ENCODE measurements around the gene FLT3. TPM values are rescaled to one million over a fixed set of nuclear protein-coding genes. Genes with fewer than 3 reads are reported as not detected.

Gene FLT3
- total and polyA plus RNA-seq, 9 of the 15 experiments (the other 6 are each of a cell fraction or from before 2014, with no cell fraction given) = not detected

DNA sequence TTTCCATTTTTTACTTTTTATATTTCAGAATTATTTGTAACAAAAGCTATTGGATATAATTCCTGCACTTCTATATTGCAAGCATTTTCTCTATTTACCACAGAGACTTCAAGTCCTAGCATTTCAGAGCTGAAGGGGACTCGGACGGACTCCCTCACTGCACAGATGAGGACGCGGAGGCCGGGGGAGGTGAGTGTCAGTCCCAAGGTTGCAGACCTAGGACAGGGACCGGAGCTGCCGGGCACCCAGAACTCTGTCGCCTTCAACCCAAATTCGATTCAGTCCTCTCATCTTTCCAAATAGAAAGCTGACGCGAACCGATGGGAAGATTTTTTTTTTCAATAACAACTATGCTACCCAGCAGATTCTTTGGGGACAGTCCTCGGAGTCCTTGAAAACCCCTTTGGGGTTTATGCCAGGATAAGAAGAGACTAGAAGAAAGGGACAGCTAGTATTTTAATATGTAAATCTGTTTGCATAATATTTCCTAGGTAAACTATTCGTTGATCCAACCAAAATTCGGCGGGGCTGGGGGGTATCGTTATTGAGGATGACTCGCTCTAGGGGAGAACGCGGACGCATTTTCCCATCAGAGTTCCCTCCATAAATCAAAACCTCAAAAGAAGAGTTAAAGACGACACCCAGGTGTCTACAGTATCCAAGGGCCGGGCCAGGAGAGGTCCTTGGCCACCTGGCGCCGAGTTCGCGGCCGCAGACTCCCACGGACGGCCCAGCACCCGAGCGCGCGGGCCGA lies 803 bp downstream of the FLT3 start:
- Histone ChIP-seq H3K79me2 (ENCODE audit: control insufficient read depth, insufficient read depth, low read length) (no peaks in the 10 kb centered on the region), H4K20me1 (replicated peaks; ENCODE audit: control insufficient read depth, insufficient read depth, low read length) (no peaks in the 10 kb centered on the region), H3K4me3 (no peak overlapping the region), H3K4me2 (ENCODE audit: insufficient read depth, low read length) (no peak overlapping the region), H3K9me3 (replicated peaks; ENCODE audit: control insufficient read depth, insufficient read depth, low read depth, low read length) (no peaks in the 10 kb centered on the region), H3K27ac (ENCODE audit: extremely low read depth, low read depth, low read length) (no peak overlapping the region), H3K27me3 (ENCODE audit: control insufficient read depth in 2 of 2, insufficient read depth in 2 of 2, low read length in 2 of 2) (peaks cover 21 to 24% of the 10 kb centered on the region in 2 experiments), H3K4me1 (replicated peaks in 1 of 2; ENCODE audit: control insufficient read depth in 2 of 2, insufficient read depth in 2 of 2, low read length in 2 of 2) (peaks cover 0 to 11% of the 10 kb centered on the region in 2 experiments; a peak in 2 of 5 replicates), H3K36me3 (ENCODE audit: control insufficient read depth, insufficient read depth, low read length) (no peaks in the 10 kb centered on the region), H2AFZ (ENCODE audit: low read depth, low read length) (no peak overlapping the region), H3K9ac (ENCODE audit: insufficient read depth in 1 of 2, low read depth in 2 of 2, low read length in 2 of 2) (no peak overlapping the region), H3K9me1 (ENCODE audit: control insufficient read depth, insufficient read depth, low read length) (no peaks in the 10 kb centered on the region)
- ChIA-PET CTCF (ENCODE audit: low intra/inter-chr PET ratio) (no interaction called here), POLR2A (no interaction called here)
- no TSS peak for BruUV-seq (replicated peaks)
- FAIRE-seq (no peak), ATAC-seq (no peak), DNase-seq (ENCODE audit: extremely low read depth in 1 of 4, low spot score in 3 of 4) (no peak)
- 15% methylated on average over 16 of the region's 35 CpGs for WGBS (ENCODE audit: insufficient coverage, low coverage, missing lambda C conversion rate)
- no peak for TF ChIP-seq TAL1 (IDR thresholded peaks at IDR 0.05)
- TF ChIP-seq CBX2 (IDR thresholded peaks at IDR 0.05; ENCODE audit: insufficient read depth, low read length, poor library complexity, severe bottlenecking) = peak; percentile 78
- intact Hi-C loops (cut with micrococcal nuclease) = no loop called here
- in situ Hi-C loops (cut with MboI) = no loop called here

GRCh38 chr13:28097503-28097902 lies 2.9 kb downstream of the FLT3 start:
- CTCF ChIA-PET (ENCODE audit: low intra/inter-chr PET ratio) = no interaction called here
- no TSS peak for BruUV-seq (replicated peaks)
- no peak for TF ChIP-seq CBX3 (IDR thresholded peaks at IDR 0.05; ENCODE audit: borderline replicate concordance in 1 of 2, low read length in 2 of 2)
- TF ChIP-seq SOX6 (IDR thresholded peaks at IDR 0.05) = no peak
- TF ChIP-seq, protein P1, sequence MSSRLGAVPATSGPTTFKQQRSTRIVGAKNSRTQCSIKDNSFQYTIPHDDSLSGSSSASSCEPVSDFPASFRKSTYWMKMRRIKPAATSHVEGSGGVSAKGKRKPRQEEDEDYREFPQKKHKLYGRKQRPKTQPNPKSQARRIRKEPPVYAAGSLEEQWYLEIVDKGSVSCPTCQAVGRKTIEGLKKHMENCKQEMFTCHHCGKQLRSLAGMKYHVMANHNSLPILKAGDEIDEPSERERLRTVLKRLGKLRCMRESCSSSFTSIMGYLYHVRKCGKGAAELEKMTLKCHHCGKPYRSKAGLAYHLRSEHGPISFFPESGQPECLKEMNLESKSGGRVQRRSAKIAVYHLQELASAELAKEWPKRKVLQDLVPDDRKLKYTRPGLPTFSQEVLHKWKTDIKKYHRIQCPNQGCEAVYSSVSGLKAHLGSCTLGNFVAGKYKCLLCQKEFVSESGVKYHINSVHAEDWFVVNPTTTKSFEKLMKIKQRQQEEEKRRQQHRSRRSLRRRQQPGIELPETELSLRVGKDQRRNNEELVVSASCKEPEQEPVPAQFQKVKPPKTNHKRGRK (tag; IDR thresholded peaks at IDR 0.05) = no peak
- no peak for TF ChIP-seq SRSF7 (optimal IDR thresholded peaks at IDR 0.05; ENCODE audit: low read depth, low read length)
- TF ChIP-seq POLR3A (IDR thresholded peaks at IDR 0.05; ENCODE audit: borderline replicate concordance, extremely low read depth, insufficient read depth, insufficient read length) = no peak
- no peak for TF ChIP-seq MNT (conservative IDR thresholded peaks at IDR 0.05)
- TF ChIP-seq FOS (IDR thresholded peaks at IDR 0.05; ENCODE audit: extremely low read depth, insufficient read length) = no peak
- TF ChIP-seq ELK1 (CRISPR knock-in tag; IDR thresholded peaks at IDR 0.05) = no peak

More at GRCh38 chr13:28097503-28097902, 2.9 kb downstream of the FLT3 start:
- FAIRE-seq (no peak), DNase-seq (ENCODE audit: extremely low read depth in 1 of 4, low spot score in 3 of 4) (no peak), ATAC-seq (no peak)
- Histone ChIP-seq H3K79me2 (ENCODE audit: control insufficient read depth, insufficient read depth, low read length) (no peaks in the 10 kb centered on the region), H4K20me1 (replicated peaks; ENCODE audit: control insufficient read depth, insufficient read depth, low read length) (no peaks in the 10 kb centered on the region), H3K9me3 (replicated peaks; ENCODE audit: control insufficient read depth, insufficient read depth, low read depth, low read length) (no peaks in the 10 kb centered on the region), H2AFZ (ENCODE audit: low read depth, low read length) (no peak overlapping the region), H3K4me2 (ENCODE audit: insufficient read depth, low read length) (no peak overlapping the region), H3K27me3 (ENCODE audit: control insufficient read depth in 2 of 2, insufficient read depth in 2 of 2, low read length in 2 of 2) (peaks cover 19 to 24% of the 10 kb centered on the region in 2 experiments), H3K36me3 (ENCODE audit: control insufficient read depth, insufficient read depth, low read length) (no peaks in the 10 kb centered on the region), H3K9me1 (ENCODE audit: control insufficient read depth, insufficient read depth, low read length) (no peaks in the 10 kb centered on the region), H3K9ac (ENCODE audit: insufficient read depth in 1 of 2, low read depth in 2 of 2, low read length in 2 of 2) (no peak overlapping the region), H3K27ac (ENCODE audit: extremely low read depth, low read depth, low read length) (no peak overlapping the region), H3K4me3 (no peak overlapping the region), H3K4me1 (replicated peaks in 1 of 2; ENCODE audit: control insufficient read depth in 2 of 2, insufficient read depth in 2 of 2, low read length in 2 of 2) (peaks cover 0 to 11% of the 10 kb centered on the region in 2 experiments; a peak in 2 of 5 replicates)
- in situ Hi-C loops (cut with MboI) = no loop called here
- POLR2A ChIA-PET = interaction anchor here (0.8 kb wide), 1 partner anchor 13 kb away, joined by 3 read pairs; no protein-coding TSS in a partner anchor
- 5% methylated on average over 3 of the region's 3 CpGs for WGBS (ENCODE audit: insufficient coverage, low coverage, missing lambda C conversion rate)
- intact Hi-C loops (cut with micrococcal nuclease) = no loop called here

All from K562 (cell line).